HG03159 (cell line): ENCODE data around the gene PGP.
"Not testable (repeated sequence)": the region's sequence is repeated elsewhere in the genome, so short reads cannot be mapped to it uniquely, and the experiment has no call there.

ENCODE experiments used
- ATAC-seq: cut with Tn5 transposase; IDR thresholded peaks from one replicate; pipeline ENCODE4 v1.9.1; 2021; ENCODE audit warnings: mild to moderate bottlenecking, moderate library complexity; ENCODE audit not compliant: unreplicated experiment

PGP gene, protein sequence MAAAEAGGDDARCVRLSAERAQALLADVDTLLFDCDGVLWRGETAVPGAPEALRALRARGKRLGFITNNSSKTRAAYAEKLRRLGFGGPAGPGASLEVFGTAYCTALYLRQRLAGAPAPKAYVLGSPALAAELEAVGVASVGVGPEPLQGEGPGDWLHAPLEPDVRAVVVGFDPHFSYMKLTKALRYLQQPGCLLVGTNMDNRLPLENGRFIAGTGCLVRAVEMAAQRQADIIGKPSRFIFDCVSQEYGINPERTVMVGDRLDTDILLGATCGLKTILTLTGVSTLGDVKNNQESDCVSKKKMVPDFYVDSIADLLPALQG

GRCh38 chr16:2214719-2214968, at the start of gene PGP:
Gene PGP, minus strand, starts transcription at chr16:2214840. Its CDS starts 63 bp downstream, at chr16:2214777.
- ATAC-seq, result peak; percentile 89

DNA sequence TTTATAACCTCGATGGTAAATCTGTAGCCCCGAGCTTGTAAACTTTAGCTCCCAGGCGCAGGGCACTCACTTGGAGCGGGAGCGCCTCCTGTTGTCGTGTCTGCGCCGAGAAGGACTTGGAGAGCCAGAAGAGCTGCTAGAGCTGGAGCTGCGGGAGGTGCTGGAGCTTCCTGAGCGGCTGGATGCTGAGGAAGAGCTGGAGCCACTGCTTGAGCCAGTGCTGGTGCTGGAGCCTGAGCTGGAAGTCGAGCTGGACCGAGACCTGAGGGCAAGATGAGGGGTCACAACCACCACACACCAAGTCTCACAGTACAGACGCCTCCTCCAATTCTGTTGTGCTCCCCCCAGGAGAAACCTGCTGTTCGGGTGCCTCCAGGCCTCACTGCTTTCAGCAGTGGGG, 48.4 kb upstream of the PGP start:
- ATAC-seq, result not testable (repeated sequence)

DNA sequence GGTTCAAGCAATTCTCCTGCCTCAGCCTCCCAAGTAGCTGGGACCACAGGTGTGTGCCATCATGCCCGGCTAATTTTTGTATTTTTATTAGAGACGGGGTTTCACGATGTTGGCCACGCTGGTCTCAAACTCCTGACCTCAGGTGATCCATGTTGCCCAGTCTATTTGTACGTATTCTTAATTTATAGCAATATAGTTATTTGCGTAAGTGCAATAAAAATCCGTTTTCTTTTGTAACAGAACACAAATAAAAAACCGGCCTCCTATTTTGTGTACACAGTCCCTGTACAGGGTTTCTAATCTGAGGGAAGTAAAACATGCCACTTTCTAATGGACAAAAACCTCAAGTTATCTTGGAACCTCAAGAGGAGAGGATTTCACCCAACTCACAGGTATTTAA, 45.6 kb upstream of the PGP start:
- ATAC-seq, result no peak

DNA sequence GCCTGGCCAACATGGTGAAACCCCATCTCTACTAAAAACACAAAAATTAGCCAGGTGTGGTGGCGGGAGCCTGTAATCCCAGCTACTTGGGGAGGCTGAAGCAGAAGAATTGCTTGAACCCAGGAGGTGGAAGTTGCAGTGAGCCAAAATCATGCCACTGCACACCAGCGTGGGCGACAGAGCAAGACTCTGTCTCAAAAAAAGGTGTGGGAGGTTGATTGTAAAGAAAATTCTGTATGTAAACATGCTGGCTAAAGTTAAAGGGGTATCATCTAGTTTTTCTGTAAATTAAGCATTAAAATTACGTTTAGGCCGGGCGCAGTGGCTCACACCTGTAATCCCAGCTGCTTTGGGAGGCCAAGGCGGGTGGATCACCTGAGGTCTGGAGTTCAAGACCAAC, 43.9 kb upstream of the PGP start:
- not testable (repeated sequence) for ATAC-seq

DNA sequence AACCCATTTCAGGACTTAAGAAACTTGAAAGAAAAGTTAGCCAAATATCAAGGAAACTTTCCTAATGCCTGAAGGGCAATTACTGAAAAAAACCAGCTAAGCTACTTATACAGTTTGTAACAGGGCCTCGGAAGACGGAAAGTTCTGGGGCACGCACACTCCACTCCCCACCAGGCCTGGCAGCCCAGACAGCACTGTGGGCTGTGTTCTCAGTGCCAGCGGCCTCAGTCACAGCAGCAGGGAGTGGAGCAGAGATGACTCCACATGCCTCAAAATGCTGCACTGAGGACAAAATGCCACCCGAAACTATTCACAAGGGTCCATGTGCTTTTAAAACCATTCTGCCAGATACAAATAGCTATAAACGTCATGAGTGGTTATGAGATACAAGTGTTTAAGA, 43.1 kb upstream of the PGP start:
- no peak for ATAC-seq

GRCh38 chr16:2256531-2257140, 42.0 kb upstream of the PGP start:
- ATAC-seq, result no peak

GRCh38 chr16:2253293-2253692, 38.7 kb upstream of the PGP start:
- ATAC-seq, result no peak

- ATAC-seq, result no peak
Observed at GRCh38 chr16:2252806-2253148, 38.1 kb upstream of the PGP start.

DNA sequence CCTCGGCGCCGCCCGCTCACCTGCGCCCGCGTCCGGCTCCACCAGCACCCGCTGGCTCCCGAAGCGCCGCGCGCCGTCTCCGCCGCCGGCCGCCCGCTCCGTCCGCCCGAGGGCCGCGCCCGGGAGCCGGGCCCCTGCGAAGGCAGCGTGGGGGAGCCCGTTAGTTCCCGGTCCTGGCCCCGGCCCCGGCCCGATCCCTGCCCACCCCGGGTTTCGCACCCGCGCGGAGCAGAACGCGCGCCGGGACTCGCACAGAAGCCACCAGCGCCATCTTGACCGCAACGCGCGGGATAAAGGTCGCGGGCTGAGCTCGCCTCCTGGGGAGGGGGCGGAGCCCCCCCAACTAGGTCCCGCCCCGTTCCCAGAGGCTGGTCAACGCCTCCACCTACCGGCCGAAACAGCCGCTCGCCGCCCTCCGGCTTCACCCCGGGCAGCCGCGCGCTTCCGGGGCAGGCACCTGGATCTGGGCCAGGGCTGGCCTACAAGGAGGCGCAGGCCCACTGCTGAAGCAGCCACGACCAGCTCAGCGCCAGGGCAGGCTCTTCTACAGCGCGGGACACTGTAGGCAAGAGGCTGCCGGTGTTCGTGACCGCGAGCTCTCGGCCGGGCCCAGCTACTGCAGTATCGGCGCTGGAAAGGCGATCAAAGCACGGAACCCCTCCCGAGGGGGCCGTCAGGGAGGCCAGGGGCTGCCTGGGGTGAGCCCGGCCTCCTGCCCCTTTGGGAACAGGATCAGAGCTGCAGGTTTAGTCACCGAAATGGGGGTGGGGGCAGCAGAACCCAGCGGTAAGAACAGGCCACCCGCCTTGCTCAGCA, 36.9 kb upstream of the PGP start, which contains the start of gene ECI1:
Gene ECI1, minus strand, starts transcription at position 292 of the 816 bp plus-strand sequence. Its CDS starts 21 bp downstream, at position 271.
- ATAC-seq, result peak; percentile 80

GRCh38 chr16:2250652-2251295, 36.1 kb upstream of the PGP start:
- no peak for ATAC-seq

- no peak for ATAC-seq
Observed at GRCh38 chr16:2246301-2246885, 31.8 kb upstream of the PGP start.

DNA sequence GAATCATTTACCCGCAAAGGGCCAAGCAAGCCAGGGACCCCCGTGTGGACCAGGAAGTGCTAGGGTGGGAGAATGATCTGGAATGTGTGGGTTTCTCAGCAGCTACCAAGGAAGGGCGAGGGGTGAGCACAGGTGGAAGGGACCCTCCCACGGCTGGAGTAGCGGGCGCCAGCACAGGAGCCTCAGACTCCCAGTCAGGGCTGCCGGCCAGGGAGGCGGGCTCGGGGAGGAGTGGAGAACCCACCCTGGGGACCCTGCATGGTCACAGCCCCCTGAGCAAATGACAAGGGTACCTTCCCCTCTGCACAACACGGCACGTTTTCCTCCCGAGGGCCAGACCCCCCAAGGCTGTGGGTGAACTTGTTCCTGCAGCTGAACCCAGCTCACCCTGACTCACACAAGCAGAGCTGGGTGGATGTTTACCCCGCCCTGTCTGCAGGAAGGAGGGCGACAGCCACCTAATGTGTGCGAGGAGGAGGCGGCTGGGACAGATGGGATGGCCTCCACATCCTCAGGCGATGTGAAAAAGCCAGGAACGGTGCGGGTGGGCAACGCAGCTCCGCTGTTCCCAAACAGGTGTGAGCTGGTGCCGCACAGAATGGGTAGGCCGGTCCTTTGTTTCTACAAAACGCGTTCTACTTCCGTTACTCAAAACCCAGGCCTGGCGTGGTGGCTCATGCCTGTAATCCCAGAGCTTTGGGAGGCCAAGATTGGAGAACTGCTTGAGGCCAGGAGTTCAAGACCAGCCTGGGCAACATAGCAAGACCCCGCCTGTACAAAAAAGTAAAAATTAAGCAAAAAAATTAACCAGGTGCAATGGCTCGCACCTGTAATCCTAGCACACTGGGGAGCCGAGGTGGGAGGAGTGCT, 30.5 kb upstream of the PGP start:
- no peak for ATAC-seq

GRCh38 chr16:2244301-2244700, 29.7 kb upstream of the PGP start:
- ATAC-seq, result no peak

GRCh38 chr16:2243781-2244180, 29.1 kb upstream of the PGP start:
- no peak for ATAC-seq

GRCh38 chr16:2243031-2243528, 28.4 kb upstream of the PGP start:
- no peak for ATAC-seq

- no peak for ATAC-seq
Observed at GRCh38 chr16:2242598-2242997, 28.0 kb upstream of the PGP start.

DNA sequence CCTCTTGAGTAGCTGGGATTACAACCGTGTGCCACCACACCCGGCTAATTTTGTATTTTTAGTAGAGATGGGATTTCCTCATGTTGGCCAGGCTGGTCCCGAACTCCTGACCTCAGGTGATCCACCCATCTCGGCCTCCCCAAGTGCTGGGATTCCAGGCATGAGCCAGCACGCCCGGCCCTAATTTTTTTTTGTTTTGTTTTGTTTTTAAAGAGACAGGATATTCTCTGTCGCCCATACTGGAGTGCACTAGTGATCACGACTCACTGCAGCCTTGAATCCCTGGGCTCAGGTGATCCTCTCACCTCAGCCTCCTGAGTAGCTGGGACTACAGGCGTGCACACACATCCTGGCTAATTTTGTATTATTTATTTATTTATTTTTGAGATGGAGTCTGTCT, 25.7 kb upstream of the PGP start:
- not testable (repeated sequence) for ATAC-seq

GRCh38 chr16:2238838-2239675, 24.4 kb upstream of the PGP start:
- no peak for ATAC-seq

DNA sequence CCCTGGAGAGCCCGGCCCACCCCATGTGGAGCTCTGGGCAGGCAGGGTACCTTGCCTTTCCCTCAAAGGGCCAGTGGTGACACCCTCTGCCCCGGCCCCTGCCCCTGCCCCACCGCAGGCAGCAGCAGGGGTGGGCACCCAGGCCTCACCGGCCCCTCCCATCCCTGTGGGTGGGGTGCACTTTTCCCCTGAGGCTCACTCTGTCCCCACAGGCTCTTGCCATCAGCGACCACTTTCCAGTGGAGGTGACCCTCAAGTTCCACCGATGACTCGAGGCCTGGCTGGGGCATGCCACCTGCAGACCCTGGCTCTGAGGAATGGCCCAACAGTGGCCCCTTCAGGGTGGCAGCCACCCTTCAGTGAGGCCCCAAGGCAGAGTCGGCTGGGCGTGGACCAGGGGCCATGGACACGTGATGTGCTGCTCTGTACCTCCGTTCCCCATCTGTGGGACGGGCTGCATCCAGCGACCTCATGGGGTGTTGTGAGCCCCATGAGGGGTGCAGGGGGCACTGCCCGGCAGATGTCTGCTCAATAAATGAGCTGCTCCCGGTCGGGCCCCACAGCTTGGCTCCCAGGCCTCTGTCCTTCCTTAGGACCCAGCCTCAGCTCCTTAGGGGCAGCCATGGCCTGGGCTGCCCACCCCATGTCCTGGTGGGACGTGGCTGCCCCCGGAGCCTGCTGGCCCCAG, 23.7 kb upstream of the PGP start:
- ATAC-seq, result no peak
